SH-SY5Y (cell line): ENCODE data around the gene RBFOX1.

Experiments used
- GATA2 ChIP-seq: IDR thresholded peaks from 2 replicates; pipeline ENCODE4 v1.6.1; 2011; ENCODE audit warnings: mild to moderate bottlenecking, low read depth, low read length
- GATA3 ChIP-seq: IDR thresholded peaks from 2 replicates; pipeline ENCODE4 v1.6.1; 2011; ENCODE audit warnings: low read depth, mild to moderate bottlenecking, low read length, moderate library complexity

DNA sequence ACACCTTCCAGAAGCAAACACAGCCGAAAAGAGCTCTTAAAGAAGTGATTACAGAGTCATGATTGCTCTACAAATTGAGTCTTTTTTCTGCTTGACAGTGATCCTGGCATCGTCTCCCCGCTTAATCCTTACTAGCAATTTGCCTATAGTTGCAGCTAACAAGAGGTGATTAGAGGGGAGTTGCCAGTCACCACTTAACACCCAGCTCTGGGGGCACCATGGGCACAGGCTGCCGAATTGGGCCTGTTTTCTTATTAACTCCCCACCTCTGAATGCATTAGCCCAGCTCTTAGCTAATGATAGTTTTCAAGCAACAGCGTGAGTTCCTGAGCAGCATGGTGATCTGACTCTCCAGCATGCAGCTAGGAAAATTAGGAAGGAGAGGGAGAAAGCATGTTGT, 93.5 kb downstream of the RBFOX1 start:
- TF ChIP-seq GATA2 = no peak
- TF ChIP-seq GATA3 = no peak
